ENCODE measurements around the gene AFAP1L2. TPM values are rescaled to one million over a fixed set of nuclear protein-coding genes. Genes with fewer than 3 reads are reported as not detected.

Gene AFAP1L2
- total RNA-seq, 1 experiment from 2014 or later: not detected

- BruUV-seq (replicated peaks): no TSS peak
- Histone ChIP-seq H3K36me3 (ENCODE audit: insufficient read depth, low read length, poor library complexity, severe bottlenecking) (no peaks in the 10 kb centered on the region), H3K27ac (ENCODE audit: low read depth, low read length, poor library complexity, severe bottlenecking) (no peak overlapping the region), H3K27me3 (replicated peaks; ENCODE audit: insufficient read depth, low read depth, low read length, poor library complexity) (no peaks in the 10 kb centered on the region), H3K9me3 (ENCODE audit: low read depth, low read length, poor library complexity, severe bottlenecking) (peaks cover 8% of the 10 kb centered on the region), H3K4me1 (ENCODE audit: insufficient read depth, low read length, poor library complexity, severe bottlenecking) (no peaks in the 10 kb centered on the region), H3K4me3 (ENCODE audit: low read depth, low read length, poor library complexity, severe bottlenecking) (no peak overlapping the region)
- no peak for TF ChIP-seq EZH2 (IDR thresholded peaks at IDR 0.05; ENCODE audit: borderline replicate concordance, low read depth, low read length, poor library complexity, severe bottlenecking)
- TF ChIP-seq, protein P1, sequence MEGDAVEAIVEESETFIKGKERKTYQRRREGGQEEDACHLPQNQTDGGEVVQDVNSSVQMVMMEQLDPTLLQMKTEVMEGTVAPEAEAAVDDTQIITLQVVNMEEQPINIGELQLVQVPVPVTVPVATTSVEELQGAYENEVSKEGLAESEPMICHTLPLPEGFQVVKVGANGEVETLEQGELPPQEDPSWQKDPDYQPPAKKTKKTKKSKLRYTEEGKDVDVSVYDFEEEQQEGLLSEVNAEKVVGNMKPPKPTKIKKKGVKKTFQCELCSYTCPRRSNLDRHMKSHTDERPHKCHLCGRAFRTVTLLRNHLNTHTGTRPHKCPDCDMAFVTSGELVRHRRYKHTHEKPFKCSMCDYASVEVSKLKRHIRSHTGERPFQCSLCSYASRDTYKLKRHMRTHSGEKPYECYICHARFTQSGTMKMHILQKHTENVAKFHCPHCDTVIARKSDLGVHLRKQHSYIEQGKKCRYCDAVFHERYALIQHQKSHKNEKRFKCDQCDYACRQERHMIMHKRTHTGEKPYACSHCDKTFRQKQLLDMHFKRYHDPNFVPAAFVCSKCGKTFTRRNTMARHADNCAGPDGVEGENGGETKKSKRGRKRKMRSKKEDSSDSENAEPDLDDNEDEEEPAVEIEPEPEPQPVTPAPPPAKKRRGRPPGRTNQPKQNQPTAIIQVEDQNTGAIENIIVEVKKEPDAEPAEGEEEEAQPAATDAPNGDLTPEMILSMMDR (conservative IDR thresholded peaks at IDR 0.05; ENCODE audit: low read depth, low read length): no peak
- CTCF ChIA-PET: interaction anchor here (2.1 kb wide), 1 partner anchor 13 kb away, joined by 7 read pairs; no protein-coding TSS in a partner anchor
- DNase-seq (ENCODE audit: low spot score): no peak
- intact Hi-C loops (cut with micrococcal nuclease; ENCODE audit: unreplicated experiment): no loop called here
- POLR2A ChIA-PET (ENCODE audit: low non-redundant PET): no interaction called here
These were observed 113.2 kb downstream of the AFAP1L2 start for GRCh38 chr10:114291076-114291475.

DNA sequence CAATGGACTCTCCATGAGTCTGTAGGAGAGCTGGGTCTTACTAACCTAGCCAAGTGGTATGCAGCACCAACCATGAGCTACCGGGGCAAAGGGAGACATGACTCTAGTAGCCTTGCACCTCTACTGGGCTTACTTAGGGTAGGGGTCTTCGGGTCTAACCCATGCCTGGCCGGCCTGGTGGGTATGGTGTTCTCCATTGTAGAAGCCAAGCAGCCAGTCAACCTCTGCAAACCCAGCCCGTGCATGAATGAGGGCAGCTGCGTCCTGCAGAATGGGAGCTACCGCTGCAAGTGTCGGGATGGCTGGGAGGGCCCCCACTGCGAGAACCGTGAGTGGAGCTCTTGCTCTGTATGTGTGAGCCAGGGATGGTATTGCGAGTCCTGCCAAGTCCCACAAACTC, 114.3 kb downstream of the AFAP1L2 start:
- H3K4me3 ChIP-seq (ENCODE audit: low read depth, low read length, poor library complexity, severe bottlenecking): no peak overlapping the region
- H3K36me3 ChIP-seq (ENCODE audit: insufficient read depth, low read length, poor library complexity, severe bottlenecking): no peaks in the 10 kb centered on the region
- H3K27ac ChIP-seq (ENCODE audit: low read depth, low read length, poor library complexity, severe bottlenecking): no peak overlapping the region
- POLR2A ChIA-PET (ENCODE audit: low non-redundant PET): no interaction called here
- intact Hi-C loops (cut with micrococcal nuclease; ENCODE audit: unreplicated experiment): no loop called here
- TF ChIP-seq EZH2 (IDR thresholded peaks at IDR 0.05; ENCODE audit: borderline replicate concordance, low read depth, low read length, poor library complexity, severe bottlenecking): no peak
- TF ChIP-seq, protein P1 (conservative IDR thresholded peaks at IDR 0.05; ENCODE audit: low read depth, low read length): no peak
- no peaks in the 10 kb centered on the region for H3K27me3 ChIP-seq (replicated peaks; ENCODE audit: insufficient read depth, low read depth, low read length, poor library complexity)
- DNase-seq (ENCODE audit: low spot score): no peak
- H3K9me3 ChIP-seq (ENCODE audit: low read depth, low read length, poor library complexity, severe bottlenecking): no peaks in the 10 kb centered on the region
- H3K4me1 ChIP-seq (ENCODE audit: insufficient read depth, low read length, poor library complexity, severe bottlenecking): no peaks in the 10 kb centered on the region
- no TSS peak for BruUV-seq (replicated peaks)
- CTCF ChIA-PET: interaction anchor here (2.1 kb wide), 1 partner anchor 14 kb away, joined by 7 read pairs; no protein-coding TSS in a partner anchor

- H3K9me3 ChIP-seq (ENCODE audit: low read depth, low read length, poor library complexity, severe bottlenecking): no peaks in the 10 kb centered on the region
- no TSS peak for BruUV-seq (replicated peaks)
- CTCF ChIA-PET: no interaction called here
- POLR2A ChIA-PET (ENCODE audit: low non-redundant PET): no interaction called here
- H3K4me1 ChIP-seq (ENCODE audit: insufficient read depth, low read length, poor library complexity, severe bottlenecking): no peaks in the 10 kb centered on the region
- intact Hi-C loops (cut with micrococcal nuclease; ENCODE audit: unreplicated experiment): no loop called here
- no peak overlapping the region for H3K27ac ChIP-seq (ENCODE audit: low read depth, low read length, poor library complexity, severe bottlenecking)
- no peaks in the 10 kb centered on the region for H3K36me3 ChIP-seq (ENCODE audit: insufficient read depth, low read length, poor library complexity, severe bottlenecking)
- H3K27me3 ChIP-seq (replicated peaks; ENCODE audit: insufficient read depth, low read depth, low read length, poor library complexity): no peaks in the 10 kb centered on the region
- TF ChIP-seq, protein P1 (conservative IDR thresholded peaks at IDR 0.05; ENCODE audit: low read depth, low read length): no peak
- TF ChIP-seq EZH2 (IDR thresholded peaks at IDR 0.05; ENCODE audit: borderline replicate concordance, low read depth, low read length, poor library complexity, severe bottlenecking): no peak
- no peak for DNase-seq (ENCODE audit: low spot score)
- no peak overlapping the region for H3K4me3 ChIP-seq (ENCODE audit: low read depth, low read length, poor library complexity, severe bottlenecking)
These were observed 115.2 kb downstream of the AFAP1L2 start for GRCh38 chr10:114289096-114289436.

Data from A673 (cell line).